ENCODE results near the gene GARIN1A.

The GARIN1A gene

DNA sequence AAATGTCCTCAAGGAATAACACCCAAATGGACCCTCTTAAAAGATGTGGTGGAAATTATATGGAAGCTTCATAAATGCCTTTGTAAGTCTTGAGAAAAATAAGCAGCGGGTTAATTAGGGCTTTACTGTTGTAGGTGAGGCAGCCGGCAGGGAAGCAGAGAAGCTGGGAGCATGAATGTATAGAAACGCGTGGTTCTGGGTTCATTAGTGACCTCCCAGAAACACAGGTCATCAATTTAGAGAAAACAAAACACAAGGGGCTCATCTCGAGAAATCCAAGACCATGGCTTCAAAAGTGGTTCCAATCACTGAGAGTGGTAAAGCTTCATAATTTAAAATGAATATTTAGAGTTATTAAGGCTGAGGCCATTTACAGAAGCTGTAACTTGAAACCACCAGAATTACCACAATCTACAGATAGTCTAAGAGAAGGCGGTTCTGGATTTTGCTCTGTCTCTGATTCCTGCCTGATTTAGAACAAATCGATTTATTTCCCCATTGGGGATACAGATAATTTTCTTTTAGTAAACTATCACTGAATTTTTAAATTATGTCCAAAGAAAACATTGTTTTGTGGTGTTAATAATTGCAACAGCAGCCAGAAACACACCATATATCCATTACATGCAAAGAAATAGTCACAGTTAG, 20.7 kb downstream of the GARIN1A start:
- Histone ChIP-seq H3K27me3 (ENCODE audit: insufficient read depth, low read length, poor library complexity, severe bottlenecking) (no peaks in the 10 kb centered on the region), H3K79me2 (ENCODE audit: insufficient read depth, low read length) (no peaks in the 10 kb centered on the region), H3K9ac (ENCODE audit: low read depth, low read length, poor library complexity, severe bottlenecking) (no peak overlapping the region), H3K9me3 (ENCODE audit: insufficient read depth, low read depth, low read length) (no peaks in the 10 kb centered on the region), H3K4me2 (ENCODE audit: low read depth, low read length, poor library complexity, severe bottlenecking) (no peak overlapping the region), H3K4me1 (ENCODE audit: insufficient read depth, low read length, poor library complexity, severe bottlenecking) (no peaks in the 10 kb centered on the region), H2AFZ (ENCODE audit: low read length) (no peak overlapping the region), H3F3A (ENCODE audit: low read depth) (no peaks in the 10 kb centered on the region), H3K9me2 (replicated peaks; ENCODE audit: low read depth, low read length) (no peaks in the 10 kb centered on the region), H3K4me3 (ENCODE audit: low read length, poor library complexity, severe bottlenecking) (no peak overlapping the region), H4K20me1 (ENCODE audit: insufficient read depth, low read length, poor library complexity, severe bottlenecking) (no peaks in the 10 kb centered on the region), H3K36me3 (ENCODE audit: insufficient read depth, low read length) (no peaks in the 10 kb centered on the region)
- TF ChIP-seq EZH2phosphoT487 (IDR thresholded peaks at IDR 0.05; ENCODE audit: borderline replicate concordance) = no peak
- TF ChIP-seq, protein P1, sequence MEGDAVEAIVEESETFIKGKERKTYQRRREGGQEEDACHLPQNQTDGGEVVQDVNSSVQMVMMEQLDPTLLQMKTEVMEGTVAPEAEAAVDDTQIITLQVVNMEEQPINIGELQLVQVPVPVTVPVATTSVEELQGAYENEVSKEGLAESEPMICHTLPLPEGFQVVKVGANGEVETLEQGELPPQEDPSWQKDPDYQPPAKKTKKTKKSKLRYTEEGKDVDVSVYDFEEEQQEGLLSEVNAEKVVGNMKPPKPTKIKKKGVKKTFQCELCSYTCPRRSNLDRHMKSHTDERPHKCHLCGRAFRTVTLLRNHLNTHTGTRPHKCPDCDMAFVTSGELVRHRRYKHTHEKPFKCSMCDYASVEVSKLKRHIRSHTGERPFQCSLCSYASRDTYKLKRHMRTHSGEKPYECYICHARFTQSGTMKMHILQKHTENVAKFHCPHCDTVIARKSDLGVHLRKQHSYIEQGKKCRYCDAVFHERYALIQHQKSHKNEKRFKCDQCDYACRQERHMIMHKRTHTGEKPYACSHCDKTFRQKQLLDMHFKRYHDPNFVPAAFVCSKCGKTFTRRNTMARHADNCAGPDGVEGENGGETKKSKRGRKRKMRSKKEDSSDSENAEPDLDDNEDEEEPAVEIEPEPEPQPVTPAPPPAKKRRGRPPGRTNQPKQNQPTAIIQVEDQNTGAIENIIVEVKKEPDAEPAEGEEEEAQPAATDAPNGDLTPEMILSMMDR (conservative IDR thresholded peaks at IDR 0.05; ENCODE audit: low read length) = no peak

DNA sequence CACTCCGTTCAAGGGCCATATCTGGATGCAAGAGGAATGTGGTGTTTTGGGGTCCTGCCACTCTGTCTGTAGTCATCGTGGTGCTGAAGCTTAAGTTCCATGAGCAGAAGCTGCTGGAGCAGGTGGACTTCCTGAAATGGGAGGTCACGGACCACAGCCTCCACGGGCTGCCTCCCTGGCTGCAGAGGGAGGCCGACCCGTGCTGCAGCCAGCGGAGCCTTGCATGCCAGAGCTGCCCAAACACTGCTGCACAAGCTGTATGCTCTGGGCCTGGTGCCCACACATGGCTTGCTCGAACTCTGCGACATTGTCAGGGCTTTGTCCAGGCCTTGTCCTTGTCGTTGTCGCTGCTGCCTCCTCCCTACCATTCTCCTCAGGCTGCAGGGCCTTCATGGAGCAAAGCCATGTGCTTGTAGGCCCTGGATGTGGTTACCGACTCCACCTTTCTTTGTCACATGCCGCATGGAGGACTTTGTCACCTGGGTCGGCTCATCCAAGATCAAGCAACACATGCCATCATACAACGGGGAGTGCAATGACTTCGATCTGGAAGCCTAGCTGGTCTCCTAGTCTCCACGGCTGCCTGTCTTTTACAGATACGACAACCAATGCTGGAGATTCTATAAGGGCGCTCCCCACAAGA, 21.4 kb downstream of the GARIN1A start:
- TF ChIP-seq, protein P1 (conservative IDR thresholded peaks at IDR 0.05; ENCODE audit: low read length) = no peak
- no peak for TF ChIP-seq EZH2phosphoT487 (IDR thresholded peaks at IDR 0.05; ENCODE audit: borderline replicate concordance)
- H3K4me1 ChIP-seq (ENCODE audit: insufficient read depth, low read length, poor library complexity, severe bottlenecking) = no peaks in the 10 kb centered on the region
- no peaks in the 10 kb centered on the region for H3K9me2 ChIP-seq (replicated peaks; ENCODE audit: low read depth, low read length)
- H3K4me2 ChIP-seq (ENCODE audit: low read depth, low read length, poor library complexity, severe bottlenecking) = no peak overlapping the region
- H3K9ac ChIP-seq (ENCODE audit: low read depth, low read length, poor library complexity, severe bottlenecking) = no peak overlapping the region
- H3F3A ChIP-seq (ENCODE audit: low read depth) = no peaks in the 10 kb centered on the region
- no peaks in the 10 kb centered on the region for H3K27me3 ChIP-seq (ENCODE audit: insufficient read depth, low read length, poor library complexity, severe bottlenecking)
- no peak overlapping the region for H3K4me3 ChIP-seq (ENCODE audit: low read length, poor library complexity, severe bottlenecking)
- H3K9me3 ChIP-seq (ENCODE audit: insufficient read depth, low read depth, low read length) = no peaks in the 10 kb centered on the region
- H2AFZ ChIP-seq (ENCODE audit: low read length) = no peak overlapping the region
- no peaks in the 10 kb centered on the region for H3K36me3 ChIP-seq (ENCODE audit: insufficient read depth, low read length)
- no peaks in the 10 kb centered on the region for H3K79me2 ChIP-seq (ENCODE audit: insufficient read depth, low read length)
- no peaks in the 10 kb centered on the region for H4K20me1 ChIP-seq (ENCODE audit: insufficient read depth, low read length, poor library complexity, severe bottlenecking)

DNA sequence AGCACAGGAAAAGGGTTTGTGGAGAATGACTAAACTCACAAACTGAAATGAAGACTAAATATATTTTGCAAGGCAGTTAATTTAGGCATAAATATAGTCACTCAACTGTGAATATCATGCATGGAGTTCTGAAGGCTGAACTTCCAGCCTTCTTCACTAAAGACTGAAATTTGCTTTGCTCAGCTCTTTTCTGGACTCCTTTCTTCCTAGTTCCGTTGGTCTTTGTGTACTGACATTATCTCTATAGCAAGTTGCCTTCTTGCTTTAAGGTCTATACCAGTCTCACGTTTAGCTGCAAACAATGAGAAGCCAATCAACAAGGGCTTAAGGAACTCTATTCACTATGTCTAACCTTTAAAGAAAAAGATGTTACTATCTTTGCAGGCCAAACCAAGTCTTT, 22.6 kb downstream of the GARIN1A start:
- H3F3A ChIP-seq (ENCODE audit: low read depth) = no peaks in the 10 kb centered on the region
- H3K9me3 ChIP-seq (ENCODE audit: insufficient read depth, low read depth, low read length) = no peaks in the 10 kb centered on the region
- H3K79me2 ChIP-seq (ENCODE audit: insufficient read depth, low read length) = no peaks in the 10 kb centered on the region
- TF ChIP-seq EZH2phosphoT487 (IDR thresholded peaks at IDR 0.05; ENCODE audit: borderline replicate concordance) = no peak
- TF ChIP-seq, protein P1 (conservative IDR thresholded peaks at IDR 0.05; ENCODE audit: low read length) = no peak
- no peaks in the 10 kb centered on the region for H4K20me1 ChIP-seq (ENCODE audit: insufficient read depth, low read length, poor library complexity, severe bottlenecking)
- H3K36me3 ChIP-seq (ENCODE audit: insufficient read depth, low read length) = no peaks in the 10 kb centered on the region
- H3K9ac ChIP-seq (ENCODE audit: low read depth, low read length, poor library complexity, severe bottlenecking) = no peak overlapping the region
- H3K27me3 ChIP-seq (ENCODE audit: insufficient read depth, low read length, poor library complexity, severe bottlenecking) = no peaks in the 10 kb centered on the region
- no peak overlapping the region for H2AFZ ChIP-seq (ENCODE audit: low read length)
- H3K4me3 ChIP-seq (ENCODE audit: low read length, poor library complexity, severe bottlenecking) = no peak overlapping the region
- no peaks in the 10 kb centered on the region for H3K4me1 ChIP-seq (ENCODE audit: insufficient read depth, low read length, poor library complexity, severe bottlenecking)
- no peaks in the 10 kb centered on the region for H3K9me2 ChIP-seq (replicated peaks; ENCODE audit: low read depth, low read length)
- H3K4me2 ChIP-seq (ENCODE audit: low read depth, low read length, poor library complexity, severe bottlenecking) = no peak overlapping the region
